DMS114 treated with DMSO at 0.1 percent for 48 hours (cell line): ENCODE measurements around the gene PARP14.
"Not testable (repeated sequence)": the region's sequence is repeated elsewhere in the genome, so short reads cannot be mapped to it uniquely, and the experiment has no call there.

Source experiments
- DNase-seq: peaks from one replicate; lab custom pipeline; 2025; ENCODE audit not compliant: unreplicated experiment; lab: John Stamatoyannopoulos, UW

PARP14 gene

DNA sequence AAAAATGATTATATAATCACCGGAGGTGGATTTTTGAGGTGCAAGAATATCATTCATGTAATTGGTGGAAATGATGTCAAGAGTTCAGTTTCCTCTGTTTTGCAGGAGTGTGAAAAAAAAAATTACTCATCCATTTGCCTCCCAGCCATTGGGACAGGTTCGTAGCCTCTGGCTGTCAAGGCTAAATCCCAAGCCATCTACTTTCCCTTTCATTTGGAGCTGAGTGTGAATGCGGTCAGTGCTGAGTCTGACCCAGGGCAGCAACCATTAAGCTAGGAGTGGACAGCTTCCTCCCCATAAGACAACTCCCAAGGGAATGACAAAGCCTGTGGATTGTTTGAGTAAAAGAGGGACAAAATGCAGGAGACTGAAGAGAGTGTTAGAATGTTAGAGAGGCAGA is 33.6 kb downstream of the PARP14 start:
- no peak for DNase-seq

DNA sequence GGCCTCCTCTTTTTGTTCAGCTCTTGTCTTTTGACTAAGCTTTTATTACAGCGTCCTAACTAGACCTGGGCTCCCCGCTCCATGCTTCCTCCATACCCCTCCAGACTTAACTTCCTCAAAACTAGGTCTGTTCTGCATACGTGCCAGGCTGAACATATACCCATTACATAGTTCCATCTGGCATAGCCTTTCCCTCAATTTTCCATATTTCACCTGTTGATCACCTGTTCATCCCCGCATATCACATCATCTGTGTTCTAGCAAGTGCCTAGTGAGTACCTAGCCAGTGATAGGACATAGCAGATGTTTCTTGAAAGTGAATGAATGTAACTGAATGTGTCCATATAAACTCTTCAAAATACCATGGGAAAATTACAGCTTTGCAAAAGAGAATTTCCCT is 36.0 kb downstream of the PARP14 start:
- no peak for DNase-seq

DNA sequence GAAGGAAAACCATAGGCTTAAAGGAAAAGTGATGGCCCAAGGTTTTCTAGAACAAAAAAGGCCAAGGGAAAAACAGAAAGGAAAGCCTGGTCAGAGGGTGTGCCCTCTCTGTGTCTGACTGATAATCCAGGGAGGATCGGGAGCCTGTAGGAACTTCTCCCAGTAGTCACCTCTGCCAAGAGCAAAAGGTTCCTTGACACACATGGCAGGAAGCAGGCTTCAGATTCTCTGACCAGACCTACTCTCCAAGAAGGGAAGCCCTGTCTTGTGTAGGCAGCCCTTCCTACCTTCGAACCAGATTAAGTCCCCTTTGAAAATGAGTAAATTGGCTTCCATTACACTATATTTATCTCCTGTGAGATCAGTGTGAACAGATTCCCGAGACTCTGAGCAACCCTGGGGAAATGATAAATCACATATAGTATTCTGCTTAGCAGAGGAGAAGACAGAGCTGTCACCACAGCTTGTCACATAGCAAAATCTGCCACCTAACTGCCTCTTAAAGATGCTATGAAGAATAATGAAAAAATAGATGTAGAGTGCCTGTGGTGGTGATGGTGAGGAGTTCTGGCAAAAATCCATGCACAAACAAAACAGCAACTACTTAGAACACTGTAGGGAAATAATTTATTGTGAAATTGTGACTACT is 38.8 kb downstream of the PARP14 start:
- no peak for DNase-seq

DNA sequence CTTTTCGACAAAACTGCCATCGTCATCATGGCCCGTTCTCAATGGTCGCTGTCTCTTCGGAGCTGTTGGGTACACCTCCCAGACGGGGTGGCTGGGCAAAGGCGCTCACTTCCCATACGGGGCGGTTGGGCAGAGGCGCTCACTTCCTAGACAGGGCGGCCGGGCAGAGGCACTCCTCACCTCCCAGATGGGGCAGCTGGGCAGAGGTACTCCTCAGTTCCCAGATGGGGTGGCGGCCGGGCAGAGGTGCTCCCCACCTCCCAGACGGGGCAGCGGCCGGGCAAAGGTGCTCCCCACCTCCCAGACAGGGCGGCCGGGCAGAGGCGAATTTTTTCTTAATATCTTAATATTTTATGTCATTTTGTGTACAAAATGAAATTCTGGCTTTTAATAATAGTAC is 44.5 kb downstream of the PARP14 start:
- DNase-seq = no peak

DNA sequence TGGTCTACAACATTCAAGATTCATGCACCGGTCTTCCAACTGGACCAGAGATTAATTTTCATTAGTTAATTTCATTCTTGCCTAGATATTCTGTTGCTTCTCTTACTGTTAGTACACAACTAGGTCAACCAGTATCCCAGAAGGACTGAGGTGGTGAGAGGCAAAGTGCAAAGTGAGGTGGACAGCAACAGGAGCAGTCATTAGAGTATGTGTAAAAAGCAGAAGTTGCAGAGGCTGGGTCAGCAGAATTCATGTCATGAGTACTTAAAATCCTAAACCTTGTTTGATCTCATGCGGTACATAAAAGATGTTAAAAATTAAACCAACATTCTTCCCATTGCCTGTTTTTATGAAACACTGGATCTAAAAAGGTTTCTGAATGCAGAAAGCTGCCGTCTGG is 46.7 kb downstream of the PARP14 start:
- DNase-seq = no peak

DNA sequence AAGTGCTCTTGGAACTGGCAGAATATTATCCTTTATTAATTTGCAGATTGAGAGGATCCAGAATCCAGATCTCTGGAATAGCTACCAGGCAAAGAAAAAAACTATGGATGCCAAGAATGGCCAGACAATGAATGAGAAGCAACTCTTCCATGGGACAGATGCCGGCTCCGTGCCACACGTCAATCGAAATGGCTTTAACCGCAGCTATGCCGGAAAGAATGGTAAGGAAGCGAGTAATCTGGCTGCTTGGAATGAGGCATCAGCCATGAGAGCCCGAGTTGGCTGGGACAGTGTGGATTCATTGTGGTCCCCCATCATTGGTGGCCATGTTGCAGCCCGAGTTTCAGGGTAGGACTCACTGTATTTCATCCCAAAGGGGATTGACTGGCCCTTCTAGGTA is 47.1 kb downstream of the PARP14 start:
- no peak for DNase-seq

DNA sequence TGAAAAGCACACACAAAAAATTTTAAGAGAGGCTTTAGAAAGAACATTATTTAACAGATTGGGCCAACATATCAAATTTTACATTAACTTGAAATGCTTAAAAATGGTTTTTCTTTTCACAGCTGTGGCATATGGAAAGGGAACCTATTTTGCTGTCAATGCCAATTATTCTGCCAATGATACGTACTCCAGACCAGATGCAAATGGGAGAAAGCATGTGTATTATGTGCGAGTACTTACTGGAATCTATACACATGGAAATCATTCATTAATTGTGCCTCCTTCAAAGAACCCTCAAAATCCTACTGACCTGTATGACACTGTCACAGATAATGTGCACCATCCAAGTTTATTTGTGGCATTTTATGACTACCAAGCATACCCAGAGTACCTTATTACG is 47.5 kb downstream of the PARP14 start:
- no peak for DNase-seq

DNA sequence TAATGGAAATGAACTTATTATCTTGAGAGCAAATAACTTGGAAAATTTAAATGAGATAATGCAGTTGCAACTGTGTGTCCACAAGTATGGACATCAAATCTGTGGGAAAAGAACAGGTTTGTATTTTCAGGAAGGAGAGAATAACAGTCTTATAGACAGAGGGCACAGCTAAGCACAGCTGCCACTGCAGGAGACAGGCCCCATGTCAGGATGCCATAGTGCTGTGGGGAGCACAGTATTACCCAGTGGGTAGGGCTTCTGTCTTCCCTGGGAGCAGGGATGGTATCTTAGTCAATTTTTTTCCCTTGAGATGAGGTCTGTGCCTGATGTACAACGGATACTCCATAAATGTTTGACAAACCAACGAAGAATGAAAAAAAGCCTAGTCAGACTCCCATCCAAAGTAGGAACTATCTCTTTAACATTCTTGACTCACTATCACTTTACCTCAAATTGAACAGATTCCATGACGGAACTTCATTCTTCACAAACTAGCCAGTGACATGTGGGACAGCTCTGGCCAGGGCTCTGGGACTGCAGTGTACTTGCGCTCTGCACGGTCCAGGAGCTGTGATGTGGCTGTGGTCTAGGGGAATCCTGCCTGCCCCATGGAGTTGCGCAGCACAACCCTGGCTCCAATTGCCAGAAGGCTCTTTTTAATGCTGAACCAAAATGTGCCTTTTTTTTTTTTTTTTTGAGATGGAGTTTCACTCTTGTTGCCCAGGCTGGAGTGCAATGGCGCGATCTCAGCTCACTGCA is 48.3 kb downstream of the PARP14 start:
- DNase-seq = no peak

DNA sequence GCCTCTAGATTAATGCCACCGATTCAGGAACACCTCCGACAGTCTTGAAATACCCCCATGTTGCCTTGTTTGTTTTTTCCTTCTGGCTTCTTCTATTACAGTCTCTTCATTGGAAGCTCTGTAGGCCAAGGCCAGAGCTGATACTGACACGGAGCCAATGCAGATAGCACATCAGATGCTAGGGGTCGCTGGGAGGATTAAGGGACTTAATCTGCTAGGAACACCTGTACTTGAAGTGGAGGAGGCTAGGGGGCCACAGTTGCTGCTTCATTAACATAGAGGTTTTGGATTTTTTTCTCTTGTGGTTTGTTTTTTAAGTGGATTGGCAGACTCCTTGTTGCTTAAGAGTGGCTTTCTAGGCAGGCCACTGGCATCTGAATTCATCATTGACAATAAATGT is 49.6 kb downstream of the PARP14 start:
- DNase-seq = no peak

DNA sequence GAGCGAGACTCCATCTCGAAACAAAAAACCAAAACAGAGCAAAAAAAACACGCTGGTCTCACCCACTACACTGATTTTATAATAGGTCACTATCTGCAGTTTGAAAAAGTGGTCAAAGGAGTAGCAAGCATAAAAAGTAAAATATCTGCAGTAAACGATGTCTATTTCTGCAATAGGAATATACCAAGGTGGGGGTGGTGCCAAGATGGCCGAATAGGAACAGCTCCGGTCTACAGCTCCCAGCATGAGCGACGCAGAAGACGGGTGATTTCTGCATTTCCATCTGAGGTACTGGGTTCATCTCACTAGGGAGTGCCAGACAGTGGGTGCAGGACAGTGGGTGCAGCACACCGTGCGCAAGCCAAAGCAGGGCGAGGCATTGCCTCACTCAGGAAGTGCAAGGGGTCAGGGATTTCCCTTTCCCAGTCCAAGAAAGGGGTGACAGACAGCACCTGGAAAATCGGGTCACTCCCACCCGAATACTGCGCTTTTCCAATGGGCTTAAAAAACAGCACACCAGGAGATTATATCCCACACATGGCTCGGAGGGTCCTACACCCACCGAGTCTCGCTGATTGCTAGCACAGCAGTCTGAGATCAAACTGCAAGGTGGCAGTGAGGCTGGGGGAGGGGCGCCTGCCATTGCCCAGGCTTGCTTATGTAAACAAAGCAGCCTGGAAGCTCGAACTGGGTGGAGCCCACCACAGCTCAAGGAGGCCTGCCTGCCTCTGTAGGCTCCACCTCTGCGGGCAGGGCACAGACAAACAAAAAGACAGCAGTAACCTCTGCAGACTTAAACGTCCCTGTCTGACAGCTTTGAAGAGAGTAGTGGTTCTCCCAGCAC is 52.3 kb downstream of the PARP14 start:
- DNase-seq = not testable (repeated sequence)

DNA sequence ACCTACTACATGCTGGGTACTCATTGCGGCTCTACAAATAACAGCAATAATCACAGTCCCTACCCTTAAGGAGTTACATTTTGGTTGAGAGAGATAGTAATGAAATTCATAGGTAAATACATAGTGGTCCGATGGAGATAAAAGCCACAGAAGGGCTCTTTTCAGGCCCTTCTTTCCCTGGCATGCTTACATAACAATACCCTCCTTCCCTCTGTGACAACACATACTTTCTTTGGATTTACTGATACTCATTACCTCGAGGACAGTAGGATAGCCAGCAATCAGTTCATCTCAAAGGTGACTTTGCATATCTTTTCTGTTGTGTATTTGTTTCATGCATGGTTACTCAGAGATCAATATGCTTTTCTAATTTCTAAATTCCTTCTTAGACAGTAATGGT is 58.5 kb downstream of the PARP14 start:
- DNase-seq = no peak

DNA sequence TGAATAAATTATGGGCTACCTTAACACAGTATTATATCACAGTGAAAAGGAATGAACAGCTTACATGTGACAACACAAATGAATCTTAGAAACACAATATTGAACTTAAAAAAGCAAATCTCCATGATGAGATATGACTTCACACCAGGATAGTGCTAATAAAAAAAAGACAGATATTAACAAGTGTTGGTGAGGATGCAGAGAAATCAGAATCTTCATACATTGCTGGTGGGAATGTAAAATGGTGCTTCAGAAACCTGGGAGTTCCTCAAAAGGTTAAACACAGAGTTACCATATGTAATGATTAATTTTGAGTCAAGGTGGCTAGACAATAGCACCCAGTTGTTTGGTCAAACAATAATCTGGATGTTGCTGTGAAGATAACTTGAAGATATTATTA is 61.6 kb downstream of the PARP14 start:
- no peak for DNase-seq

DNA sequence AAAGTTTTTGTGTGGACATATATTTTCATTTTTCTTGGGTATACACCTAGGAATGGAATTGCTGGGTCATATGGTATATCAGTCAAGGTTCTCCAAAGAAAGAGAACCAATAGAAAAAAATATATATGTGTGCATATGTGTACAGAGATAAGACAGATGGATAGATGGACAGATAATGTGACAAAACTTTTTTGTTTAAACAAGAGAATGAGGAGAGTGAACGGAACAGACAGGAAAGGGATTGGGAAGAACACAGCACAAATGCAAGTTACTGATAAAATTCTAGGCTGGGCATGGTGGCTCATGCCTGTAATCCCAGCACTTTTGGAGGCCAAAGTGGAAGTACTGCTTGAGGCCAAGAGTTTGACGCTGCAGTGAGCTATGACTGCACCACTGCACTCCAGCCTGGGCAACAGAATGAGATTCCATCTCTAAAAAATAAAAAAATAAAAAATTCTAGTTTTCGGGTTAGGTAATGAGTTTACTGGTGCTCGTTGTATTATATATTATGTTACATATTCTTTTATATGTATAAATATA is 63.0 kb downstream of the PARP14 start:
- no peak for DNase-seq

DNA sequence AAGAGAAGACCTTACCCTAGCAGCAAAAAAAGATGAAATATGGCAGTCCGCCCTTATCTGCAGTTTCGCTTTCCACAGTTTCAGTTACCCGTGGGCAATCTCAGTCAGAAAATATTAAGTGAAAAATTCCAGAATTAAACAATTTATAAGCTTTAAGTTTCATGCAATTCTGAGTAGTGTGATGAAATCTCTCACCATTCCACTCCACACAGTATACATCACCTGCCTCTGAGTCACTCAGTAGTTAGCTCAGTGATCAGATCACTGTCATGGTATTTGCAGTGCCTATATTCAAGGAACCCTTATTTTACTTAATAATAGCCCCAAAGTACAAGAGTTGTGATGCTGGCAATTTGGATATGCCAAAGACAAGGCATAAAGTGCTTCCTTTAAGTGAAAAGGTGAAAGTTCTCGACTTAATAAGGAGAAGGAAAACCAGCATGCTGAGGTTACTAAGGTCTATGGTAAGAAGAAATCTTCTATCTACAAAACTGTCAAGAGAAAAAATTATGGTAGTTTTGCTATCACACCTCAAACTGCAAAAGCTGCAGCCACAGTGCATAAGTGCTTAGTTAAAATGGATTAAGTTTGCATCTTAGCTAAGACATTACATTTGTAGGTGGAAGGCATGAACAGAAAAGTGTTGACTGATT is 64.9 kb downstream of the PARP14 start:
- DNase-seq = no peak

DNA sequence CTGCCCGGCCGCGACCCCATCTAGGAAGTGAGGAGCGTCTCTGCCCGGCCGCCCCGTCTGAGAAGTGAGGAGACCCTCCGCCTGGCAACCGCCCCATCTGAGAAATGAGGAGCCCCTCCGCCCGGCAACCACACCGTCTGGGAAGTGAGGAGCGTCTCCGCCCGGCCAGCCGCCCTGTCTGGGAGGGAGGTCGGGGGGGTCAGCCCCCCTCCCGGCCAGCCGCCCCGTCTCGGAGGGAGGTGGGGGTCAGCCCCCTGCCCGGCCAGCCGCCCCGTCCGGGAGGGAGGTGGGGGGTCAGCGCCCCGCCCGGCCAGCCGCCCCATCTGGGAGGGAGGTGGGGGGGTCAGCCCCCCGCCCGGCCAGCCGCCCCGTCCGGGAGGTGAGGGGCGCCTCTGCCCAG is 66.7 kb downstream of the PARP14 start:
- not testable (repeated sequence) for DNase-seq

DNA sequence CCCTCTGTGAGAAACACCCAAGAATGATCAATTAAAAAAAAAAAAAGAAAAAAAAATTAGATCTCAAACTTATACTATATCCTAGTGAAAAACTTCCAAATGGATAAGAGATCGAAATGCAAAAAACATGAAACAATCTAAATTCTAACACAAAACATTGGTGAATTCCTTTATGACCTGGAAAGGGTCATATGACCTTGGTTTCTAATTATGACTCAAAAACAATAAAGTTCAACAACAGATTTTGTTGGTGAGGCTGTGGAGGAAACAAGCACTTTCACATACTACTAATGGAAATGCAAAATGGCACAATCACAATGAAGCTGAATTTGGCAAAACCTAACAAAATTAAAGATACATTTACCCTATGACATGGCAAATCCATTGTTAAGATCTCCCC is 67.7 kb downstream of the PARP14 start:
- DNase-seq = no peak

DNA sequence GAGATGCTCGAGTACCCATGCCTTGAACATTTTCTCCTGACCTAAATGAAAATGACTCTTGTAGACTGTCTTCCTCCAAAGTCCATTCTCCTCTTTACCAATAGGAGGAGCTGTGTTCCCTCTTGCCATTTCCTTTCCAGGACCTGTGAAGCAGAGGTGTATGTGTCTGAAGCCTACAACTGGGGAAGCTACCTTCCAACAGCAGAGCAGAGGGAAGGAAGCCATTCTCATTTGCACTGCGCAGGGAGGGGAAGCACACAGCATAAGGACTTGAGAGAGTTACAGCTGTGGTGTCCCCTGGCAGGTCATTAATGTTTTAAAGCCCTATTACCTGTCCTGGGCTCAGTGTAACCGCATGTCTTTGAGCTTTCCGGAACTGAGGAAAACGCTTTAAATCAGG is 74.3 kb downstream of the PARP14 start:
- no peak for DNase-seq

DNA sequence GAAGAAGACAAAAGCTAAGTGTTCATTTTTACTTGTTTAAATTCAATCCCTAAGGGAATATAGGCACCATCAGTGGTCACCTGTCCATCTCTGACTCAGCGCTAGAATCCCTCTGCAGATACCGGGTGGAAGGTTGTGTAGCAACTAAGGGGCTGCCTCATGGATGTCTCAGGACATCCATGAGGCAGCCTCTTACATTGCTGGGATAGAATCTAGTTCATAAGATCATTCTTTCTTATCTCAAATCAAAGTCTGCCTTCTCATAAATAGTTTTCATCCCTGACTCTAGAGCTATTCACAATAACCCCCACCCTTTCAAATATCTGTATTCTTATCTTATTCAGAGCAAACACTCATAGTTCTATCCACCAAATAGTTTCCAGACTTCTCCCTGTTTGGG is 74.9 kb downstream of the PARP14 start:
- no peak for DNase-seq

DNA sequence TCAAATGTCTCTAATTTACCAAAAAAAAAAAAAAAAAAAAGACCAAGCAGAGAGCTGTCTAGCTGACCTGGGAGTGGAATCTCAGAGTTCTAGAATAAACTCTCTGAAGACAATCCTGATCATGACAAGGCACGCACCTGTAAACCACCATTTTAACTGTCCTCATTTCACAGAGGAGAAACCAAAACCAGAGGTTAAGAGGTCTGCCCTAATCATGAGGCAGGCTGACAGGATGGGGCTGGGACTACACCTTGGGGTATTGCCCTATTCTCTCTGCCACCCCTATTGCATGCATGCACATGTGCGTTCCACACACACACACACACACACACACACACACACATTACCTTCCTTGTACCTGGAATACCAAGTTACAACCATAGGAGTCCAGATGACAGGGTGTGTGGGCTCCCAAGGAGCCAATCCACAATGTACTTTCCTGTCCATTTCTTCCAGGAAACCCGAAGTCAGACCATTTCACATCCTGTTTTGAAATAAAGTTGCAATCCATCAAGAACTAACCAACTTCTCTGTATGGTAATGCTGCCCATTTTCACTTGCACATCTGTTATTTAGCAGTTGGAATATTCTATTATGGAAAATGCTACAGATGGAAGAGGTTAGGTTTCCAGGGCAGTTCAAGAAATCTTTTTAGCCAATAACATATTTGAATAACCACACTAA is 78.4 kb downstream of the PARP14 start:
- no peak for DNase-seq

DNA sequence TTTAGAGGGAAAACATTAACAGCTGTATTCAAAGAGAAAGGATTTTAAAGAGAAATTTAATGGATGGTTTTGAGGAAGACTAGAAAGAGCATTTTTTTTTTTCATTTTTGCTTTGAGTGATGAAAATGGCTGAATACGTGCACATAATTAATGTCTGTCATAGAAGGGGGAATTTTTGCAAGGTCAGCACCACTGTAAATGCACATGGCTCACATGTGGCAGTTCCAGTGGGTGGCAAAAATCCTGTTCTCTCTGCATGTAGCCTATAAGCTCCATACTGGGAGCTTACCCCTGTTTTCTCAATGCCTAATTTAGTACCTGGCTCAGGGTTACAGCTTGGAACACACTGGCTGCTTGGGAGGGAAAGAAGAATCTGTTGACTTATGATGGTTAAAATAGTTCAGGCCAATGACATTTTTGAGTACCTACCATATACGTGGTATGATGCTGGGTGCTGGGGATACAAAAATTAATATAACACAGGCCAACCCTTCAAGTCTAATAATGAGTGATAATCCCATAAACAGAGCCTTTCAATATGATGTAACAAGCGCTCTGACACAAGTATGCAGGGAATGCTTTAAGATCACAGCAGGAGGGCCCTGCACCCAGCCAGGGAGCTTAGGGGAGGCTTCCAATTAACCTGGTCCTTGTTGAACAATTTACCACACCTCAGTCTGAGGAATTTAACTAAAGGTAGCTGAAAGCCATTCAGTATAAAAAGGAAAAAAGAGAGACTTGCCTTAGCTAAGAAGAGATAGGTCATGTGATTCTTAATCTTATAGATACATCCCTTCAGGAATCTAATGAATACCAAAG is 80.0 kb downstream of the PARP14 start:
- DNase-seq = no peak
